OCI-LY7 (cell line): Measurements from ENCODE around the gene PCTP.

Experiments
- CTCF ChIP-seq: fragments of 200-600 bp; sonication (generic); conservative IDR thresholded peaks from 2 replicates; pipeline ENCODE4 v1.5.1; 2014; ENCODE audit warnings: mild to moderate bottlenecking, antibody characterized with exemption, low read length, moderate library complexity, mixed read lengths
- EZH2phosphoT487 ChIP-seq: fragments of 200-600 bp; sonication (generic); IDR thresholded peaks from 2 replicates; pipeline ENCODE4 v1.6.1; 2018; ENCODE audit warnings: low read depth, borderline replicate concordance, mild to moderate bottlenecking, mixed run types, antibody characterized with exemption, low read length, moderate library complexity, mixed read lengths

GRCh38 chr17:55784666-55785065, 33.8 kb downstream of the PCTP start:
- no peak for TF ChIP-seq CTCF
- no peak for TF ChIP-seq EZH2phosphoT487
